Nephron (organoid): ENCODE results near the gene TMEM169.

ENCODE experiments used
- H3K27ac Mint-ChIP-seq, 3 experiments: 2 replicates each; pipeline ENCODE4 v1.8.0; 2020; ENCODE audit warnings: mixed read lengths in 3 of 3, mild to moderate bottlenecking in 2 of 3, moderate library complexity in 1 of 3
- H3K27me3 Mint-ChIP-seq: 2 replicates; pipeline ENCODE4 v1.8.0; 2021; ENCODE audit warnings: low read depth, mild to moderate bottlenecking, moderate library complexity, mixed read lengths
- H3K36me3 Mint-ChIP-seq: 2 replicates; pipeline ENCODE4 v1.8.0; 2020; ENCODE audit warnings: low read depth, mixed read lengths
- H3K4me1 Mint-ChIP-seq: 2 replicates; pipeline ENCODE4 v1.8.0; 2020; ENCODE audit warnings: mixed read lengths
- H3K4me3 Mint-ChIP-seq, 3 experiments: 2 replicates each; pipeline ENCODE4 v1.8.0; 2020; ENCODE audit warnings: mild to moderate bottlenecking in 3 of 3, mixed read lengths in 3 of 3, moderate library complexity in 2 of 3
- H3K9me3 Mint-ChIP-seq: 2 replicates; pipeline ENCODE4 v1.8.0; 2020; ENCODE audit warnings: mixed read lengths
- TF ChIP-seq, protein P1 (sequence below), 3 experiments: fragments of 200-600 bp; sonication (generic); IDR thresholded peaks; one replicate each; pipeline ENCODE4 v1.5.0; 2021; ENCODE audit warnings: antibody characterized with exemption in 3 of 3; ENCODE audit not compliant: unreplicated experiment in 3 of 3

TMEM169 gene

DNA sequence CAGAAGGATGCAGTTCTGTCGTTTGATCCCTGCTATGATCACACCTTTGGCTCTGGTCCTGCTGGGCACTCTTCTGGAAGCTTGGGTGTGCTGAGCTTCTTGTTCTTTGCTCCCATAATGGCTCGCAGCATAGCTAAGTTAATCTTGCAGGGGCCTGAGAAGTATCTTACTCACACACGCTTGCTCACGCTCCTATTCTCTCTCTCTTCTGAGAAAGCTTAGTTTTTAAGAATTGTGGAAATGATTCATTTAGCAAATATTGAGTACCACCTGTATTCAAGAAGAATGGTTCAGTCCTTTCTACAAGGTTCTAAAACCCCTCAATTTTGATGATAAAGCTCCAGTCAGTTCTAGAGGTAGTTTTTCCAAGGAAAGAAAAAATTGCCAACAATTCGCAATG is 68.0 kb downstream of the TMEM169 start:
- Mint-ChIP-seq H3K4me1 (no peaks in the 10 kb centered on the region), H3K4me3 (no peak overlapping the region), H3K9me3 (no peaks in the 10 kb centered on the region), H3K27ac (no peak overlapping the region), H3K27me3 (no peaks in the 10 kb centered on the region), H3K36me3 (peaks cover 60% of the 10 kb centered on the region)
- TF ChIP-seq, protein P1, sequence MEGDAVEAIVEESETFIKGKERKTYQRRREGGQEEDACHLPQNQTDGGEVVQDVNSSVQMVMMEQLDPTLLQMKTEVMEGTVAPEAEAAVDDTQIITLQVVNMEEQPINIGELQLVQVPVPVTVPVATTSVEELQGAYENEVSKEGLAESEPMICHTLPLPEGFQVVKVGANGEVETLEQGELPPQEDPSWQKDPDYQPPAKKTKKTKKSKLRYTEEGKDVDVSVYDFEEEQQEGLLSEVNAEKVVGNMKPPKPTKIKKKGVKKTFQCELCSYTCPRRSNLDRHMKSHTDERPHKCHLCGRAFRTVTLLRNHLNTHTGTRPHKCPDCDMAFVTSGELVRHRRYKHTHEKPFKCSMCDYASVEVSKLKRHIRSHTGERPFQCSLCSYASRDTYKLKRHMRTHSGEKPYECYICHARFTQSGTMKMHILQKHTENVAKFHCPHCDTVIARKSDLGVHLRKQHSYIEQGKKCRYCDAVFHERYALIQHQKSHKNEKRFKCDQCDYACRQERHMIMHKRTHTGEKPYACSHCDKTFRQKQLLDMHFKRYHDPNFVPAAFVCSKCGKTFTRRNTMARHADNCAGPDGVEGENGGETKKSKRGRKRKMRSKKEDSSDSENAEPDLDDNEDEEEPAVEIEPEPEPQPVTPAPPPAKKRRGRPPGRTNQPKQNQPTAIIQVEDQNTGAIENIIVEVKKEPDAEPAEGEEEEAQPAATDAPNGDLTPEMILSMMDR (IDR thresholded peaks at IDR 0.05; ENCODE audit: unreplicated experiment in 3 of 3): no peak

DNA sequence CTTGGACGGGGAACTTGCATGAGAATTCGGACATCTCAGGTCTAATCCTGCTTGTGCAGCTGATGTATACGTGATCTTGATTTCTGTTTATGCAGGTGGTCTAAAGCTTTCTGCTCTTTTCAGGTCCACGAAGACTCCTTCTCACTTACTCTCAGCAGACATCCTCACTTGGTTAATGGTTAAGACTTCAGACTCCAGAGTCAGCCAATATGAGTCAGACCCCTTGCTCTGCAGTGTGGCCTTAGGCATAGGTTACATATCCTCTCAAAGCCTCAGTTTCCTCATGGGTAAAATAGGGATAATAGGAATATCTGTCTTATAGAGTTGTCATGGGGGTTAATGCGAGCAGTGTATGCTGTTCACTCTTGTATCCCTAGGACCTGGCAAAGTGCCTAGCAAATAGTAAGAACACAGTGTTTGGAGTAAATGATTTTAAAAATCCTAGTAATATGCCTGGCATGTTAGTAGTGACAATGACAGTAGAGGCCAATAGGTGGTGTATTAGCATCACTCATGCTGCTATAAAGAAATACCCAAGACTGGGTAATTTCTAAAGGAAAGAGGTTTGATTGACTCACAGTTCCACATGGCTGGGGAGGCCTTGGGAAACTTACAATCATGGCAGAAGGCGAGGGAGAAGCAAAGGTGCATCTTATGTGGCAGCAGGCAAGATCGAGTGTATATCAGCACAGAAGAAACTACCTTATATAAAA is 69.8 kb downstream of the TMEM169 start:
- Mint-ChIP-seq H3K27ac (no peak overlapping the region), H3K4me1 (no peaks in the 10 kb centered on the region), H3K9me3 (no peaks in the 10 kb centered on the region), H3K4me3 (no peak overlapping the region), H3K36me3 (peaks cover 75% of the 10 kb centered on the region), H3K27me3 (no peaks in the 10 kb centered on the region)
- TF ChIP-seq, protein P1 (IDR thresholded peaks at IDR 0.05; ENCODE audit: unreplicated experiment in 3 of 3): no peak
